Neural crest cell (in vitro differentiated cells): ENCODE results near the gene APBB2. TPM values are rescaled to one million over a fixed set of nuclear protein-coding genes. Genes with fewer than 3 reads are reported as not detected.

Experiments used
- DNase-seq: peaks from one replicate; pipeline ENCODE4 v3.0.0; 2021; ENCODE audit warnings: low read depth, mixed read lengths, low spot score
- H3K27ac Mint-ChIP-seq: one replicate; pipeline ENCODE4 v1.8.0; 2021; ENCODE audit warnings: mild to moderate bottlenecking, mixed read lengths; ENCODE audit not compliant: unreplicated experiment
- H3K27me3 Mint-ChIP-seq: 2 replicates; pipeline ENCODE4 v1.8.0; 2021; ENCODE audit warnings: low read depth, mild to moderate bottlenecking, mixed read lengths
- H3K36me3 Mint-ChIP-seq: 2 replicates; pipeline ENCODE4 v1.8.0; 2021; ENCODE audit warnings: low read depth, mild to moderate bottlenecking, mixed read lengths
- H3K4me1 Mint-ChIP-seq: 2 replicates; pipeline ENCODE4 v1.8.0; 2021; ENCODE audit warnings: mixed read lengths
- H3K4me3 Mint-ChIP-seq: one replicate; pipeline ENCODE4 v1.8.0; 2021; ENCODE audit warnings: mild to moderate bottlenecking, mixed read lengths
- H3K9me3 Mint-ChIP-seq: 2 replicates; pipeline ENCODE4 v1.8.0; 2021; ENCODE audit warnings: mixed read lengths
- CTCF ChIP-seq: fragments of 200-600 bp; sonication (generic); conservative IDR thresholded peaks from 2 replicates; pipeline ENCODE4 v1.5.0; 2021; ENCODE audit warnings: antibody characterized with exemption, mild to moderate bottlenecking
- total RNA-seq: library from RNA; stranded (reverse); gene quantifications from 2 replicates; pipeline ENCODE4 v1.2.1, GENCODE V29; 2021

Gene APBB2
- total RNA-seq, 1 donor from 2014 or later: 68.5 TPM

DNA sequence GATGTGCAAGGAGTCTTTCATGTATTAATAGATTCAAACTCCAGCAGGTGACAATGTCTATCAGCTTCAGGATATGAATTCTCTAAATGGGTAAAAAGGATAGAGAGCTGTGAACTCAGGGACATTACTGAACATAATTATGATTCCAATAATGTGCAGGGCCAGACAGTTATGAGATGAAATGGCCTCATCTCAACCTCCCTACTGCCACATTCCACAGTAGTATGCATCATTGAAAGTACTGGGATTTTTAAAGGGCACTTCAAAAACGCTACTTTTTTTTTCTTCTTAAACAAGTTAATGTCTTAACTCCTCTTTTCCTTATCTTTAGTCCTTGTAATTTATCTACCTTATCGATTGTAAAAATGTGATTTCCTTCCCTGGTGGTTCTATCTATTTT is 202.0 kb downstream of the APBB2 start:
- H3K27ac Mint-ChIP-seq: no peak overlapping the region
- no peak overlapping the region for H3K4me3 Mint-ChIP-seq
- peaks cover 3% of the 10 kb centered on the region for H3K36me3 Mint-ChIP-seq
- no peak for DNase-seq
- TF ChIP-seq CTCF: no peak
- peaks cover 16% of the 10 kb centered on the region for H3K4me1 Mint-ChIP-seq
- no peaks in the 10 kb centered on the region for H3K27me3 Mint-ChIP-seq
- no peaks in the 10 kb centered on the region for H3K9me3 Mint-ChIP-seq

DNA sequence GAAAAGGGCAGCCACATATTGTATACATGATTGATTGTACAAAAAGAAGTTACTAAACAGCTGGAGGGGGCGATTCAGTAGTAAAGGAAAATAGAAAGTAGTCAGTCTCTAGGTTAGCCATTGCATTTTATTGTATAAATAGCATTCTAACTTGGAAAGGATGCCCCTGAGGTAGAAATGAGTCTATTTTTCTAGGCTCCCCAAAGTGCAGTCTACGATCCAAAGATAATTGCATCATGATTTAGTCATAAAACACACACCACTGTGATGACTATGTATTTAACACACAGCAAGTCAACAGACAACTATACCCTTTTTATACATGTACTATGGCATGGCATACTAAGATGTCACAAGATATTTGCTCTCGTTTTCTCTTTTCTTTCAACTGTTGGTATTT is 204.9 kb downstream of the APBB2 start:
- Mint-ChIP-seq H3K27me3 (no peaks in the 10 kb centered on the region), H3K4me3 (no peak overlapping the region), H3K36me3 (peaks cover 14% of the 10 kb centered on the region), H3K4me1 (peaks cover 8% of the 10 kb centered on the region), H3K9me3 (peaks cover 5% of the 10 kb centered on the region), H3K27ac (no peak overlapping the region)
- TF ChIP-seq CTCF: no peak
- no peak for DNase-seq

DNA sequence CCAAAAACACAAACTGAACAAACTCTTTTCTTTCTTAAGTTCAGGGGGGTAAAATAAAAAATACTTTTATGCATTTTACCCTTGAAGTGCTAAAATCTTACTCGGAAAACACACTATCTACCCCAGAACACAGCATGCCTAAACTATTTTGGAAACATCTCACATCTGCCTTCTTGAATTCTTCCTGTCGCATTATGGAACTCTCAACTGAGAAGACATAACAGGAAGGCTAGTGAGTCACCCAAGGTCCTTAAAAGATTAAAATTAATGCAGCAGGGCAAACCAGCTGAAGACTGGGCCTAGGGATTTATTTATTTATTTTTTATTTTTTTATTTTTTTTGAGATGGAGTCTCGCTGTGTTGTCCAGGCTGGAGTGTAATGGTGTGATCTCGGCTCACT is 208.2 kb downstream of the APBB2 start:
- Mint-ChIP-seq H3K9me3 (peaks cover 5% of the 10 kb centered on the region), H3K36me3 (peaks cover 11% of the 10 kb centered on the region), H3K4me3 (no peak overlapping the region), H3K4me1 (peaks cover 8% of the 10 kb centered on the region), H3K27me3 (no peaks in the 10 kb centered on the region), H3K27ac (no peak overlapping the region)
- no peak for DNase-seq
- TF ChIP-seq CTCF: no peak

GRCh38 chr4:41002309-41002708 is 212.0 kb downstream of the APBB2 start:
- H3K27ac Mint-ChIP-seq: no peak overlapping the region
- no peaks in the 10 kb centered on the region for H3K27me3 Mint-ChIP-seq
- no peak overlapping the region for H3K4me3 Mint-ChIP-seq
- TF ChIP-seq CTCF: no peak
- peaks cover 11% of the 10 kb centered on the region for H3K36me3 Mint-ChIP-seq
- no peaks in the 10 kb centered on the region for H3K4me1 Mint-ChIP-seq
- peaks cover 6% of the 10 kb centered on the region for H3K9me3 Mint-ChIP-seq
- DNase-seq: no peak

- H3K9me3 Mint-ChIP-seq: peaks cover 10% of the 10 kb centered on the region
- no peaks in the 10 kb centered on the region for H3K4me1 Mint-ChIP-seq
- no peak overlapping the region for H3K27ac Mint-ChIP-seq
- no peaks in the 10 kb centered on the region for H3K27me3 Mint-ChIP-seq
- peaks cover under 1% of the 10 kb centered on the region for H3K36me3 Mint-ChIP-seq
- no peak overlapping the region for H3K4me3 Mint-ChIP-seq
- DNase-seq: no peak
- TF ChIP-seq CTCF: no peak
Observed at GRCh38 chr4:41000356-41000755, 214.0 kb downstream of the APBB2 start.
